ENCODE data around the gene NT5C3B.

Gene NT5C3B

DNA sequence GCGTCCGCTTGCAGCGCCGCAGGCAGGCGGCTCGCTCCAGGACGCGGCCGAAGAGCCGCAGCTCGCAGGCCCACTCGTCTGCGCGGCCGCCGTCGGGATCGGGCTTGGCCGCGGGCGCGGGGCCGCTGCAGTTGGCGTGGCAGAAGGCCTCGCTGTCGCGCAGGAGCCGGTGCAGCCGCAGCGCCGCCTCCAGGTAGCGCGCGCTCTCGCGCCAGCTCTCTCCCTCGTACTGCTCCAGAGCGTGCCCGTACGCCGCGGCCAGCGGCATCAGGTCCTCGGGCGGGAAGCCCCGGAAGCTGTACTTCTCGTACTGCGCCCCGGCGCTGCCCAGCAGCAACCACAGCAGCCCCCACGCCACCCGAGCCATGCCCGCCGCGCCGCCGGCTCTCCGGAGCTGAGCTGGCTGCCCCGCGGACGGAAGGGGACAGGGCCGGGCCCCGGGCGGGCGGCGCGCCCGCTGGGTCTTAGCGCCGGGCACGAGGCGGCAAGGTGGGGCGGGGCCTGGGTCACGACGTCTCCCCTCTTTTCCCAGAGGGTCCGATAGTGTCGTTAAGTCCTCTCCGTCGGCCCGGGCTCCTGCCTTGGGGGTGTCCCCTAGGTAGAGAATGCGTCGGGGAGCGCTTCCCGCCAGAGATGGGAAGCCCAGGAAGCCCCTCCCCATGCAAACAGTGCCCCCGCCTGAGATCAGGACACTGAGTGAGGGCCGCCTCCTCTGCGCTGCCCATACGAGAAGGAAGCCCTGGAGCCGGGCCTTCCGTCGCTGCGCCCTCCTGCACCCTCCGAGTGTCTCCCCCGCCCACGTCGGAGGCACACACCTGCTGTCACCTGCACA is 24.3 kb downstream of the NT5C3B start, which contains the start of gene P3H4:
TSS of gene P3H4 (minus strand) at position 401 of the 832 bp plus-strand sequence. CDS start at position 367, 34 bp downstream.
- Mint-ChIP-seq H3K4me1 (peaks cover 17% of the 10 kb centered on the region), H3K27me3 (peaks cover 50% of the 10 kb centered on the region), H3K4me3 (peak within 1 kb of the TSS; percentile 77), H3K36me3 (no peaks in the 10 kb centered on the region), H3K27ac (peak within 1 kb of the TSS; percentile 79), H3K9me3 (no peaks in the 10 kb centered on the region)
- DNase-seq: peak; percentile 83
- CTCF ChIA-PET: interaction anchor here (0.8 to 2.7 kb wide), 12 partner anchors 10 to 107 kb away, joined by 3 to 11 read pairs (median 4); partner anchors contain the start of genes ACLY, JUP and KLHL10

GRCh38 chr17:41810659-41811548 is 25.1 kb downstream of the NT5C3B start:
- Mint-ChIP-seq H3K4me3 (peak overlapping the region; percentile 57), H3K27me3 (peaks cover 50% of the 10 kb centered on the region), H3K36me3 (no peaks in the 10 kb centered on the region), H3K27ac (no peak overlapping the region), H3K9me3 (no peaks in the 10 kb centered on the region), H3K4me1 (peaks cover 17% of the 10 kb centered on the region)
- CTCF ChIA-PET: interaction anchor here (0.8 to 2.7 kb wide), 12 partner anchors 9 to 107 kb away, joined by 3 to 11 read pairs (median 4); partner anchors contain the start of genes ACLY, JUP and KLHL10
- no peak for DNase-seq

DNA sequence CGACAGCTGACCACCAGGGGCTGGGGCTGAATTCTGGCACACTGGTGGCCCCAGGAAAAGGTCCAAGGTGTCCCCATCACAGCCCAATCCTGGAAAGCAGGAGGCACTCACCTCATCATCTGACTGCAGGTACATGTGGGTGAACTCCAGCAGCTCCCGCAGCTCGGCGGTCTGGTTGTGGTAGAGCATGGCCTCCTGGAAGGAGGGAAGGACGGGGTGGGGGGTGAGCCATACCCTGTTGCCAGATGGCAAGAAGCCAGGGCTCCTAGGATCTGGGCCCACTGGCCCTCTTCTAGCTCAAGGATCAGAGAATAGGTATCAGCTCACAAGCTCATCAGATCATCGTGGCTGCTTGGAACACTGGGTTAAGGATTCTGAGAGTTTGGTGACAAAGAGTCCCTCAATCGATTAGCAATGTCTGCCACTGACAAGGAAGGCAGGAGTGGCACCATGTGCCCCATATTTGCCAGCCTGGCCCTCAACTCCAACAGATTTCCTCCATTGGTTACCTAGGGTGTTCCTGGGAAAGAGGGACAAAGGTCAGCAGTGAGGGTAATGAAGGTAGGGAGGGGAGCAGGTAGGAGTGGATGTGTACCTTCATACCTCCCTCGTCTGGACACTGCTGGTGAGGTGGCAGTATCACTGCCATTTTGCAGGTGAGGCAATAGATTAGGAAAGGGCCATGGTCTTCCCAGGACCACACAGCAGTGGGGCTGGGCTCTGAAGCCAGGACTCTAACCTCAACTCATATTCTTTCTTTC is 29.2 kb downstream of the NT5C3B start:
- Mint-ChIP-seq H3K9me3 (no peaks in the 10 kb centered on the region), H3K36me3 (no peaks in the 10 kb centered on the region), H3K27ac (no peak overlapping the region), H3K27me3 (peaks cover 32% of the 10 kb centered on the region), H3K4me3 (no peak overlapping the region), H3K4me1 (peaks cover 7% of the 10 kb centered on the region)
- DNase-seq: no peak
- CTCF ChIA-PET: interaction anchor here (1.9 kb wide), 1 partner anchor 70 kb away, joined by 5 read pairs; no protein-coding TSS in a partner anchor

DNA sequence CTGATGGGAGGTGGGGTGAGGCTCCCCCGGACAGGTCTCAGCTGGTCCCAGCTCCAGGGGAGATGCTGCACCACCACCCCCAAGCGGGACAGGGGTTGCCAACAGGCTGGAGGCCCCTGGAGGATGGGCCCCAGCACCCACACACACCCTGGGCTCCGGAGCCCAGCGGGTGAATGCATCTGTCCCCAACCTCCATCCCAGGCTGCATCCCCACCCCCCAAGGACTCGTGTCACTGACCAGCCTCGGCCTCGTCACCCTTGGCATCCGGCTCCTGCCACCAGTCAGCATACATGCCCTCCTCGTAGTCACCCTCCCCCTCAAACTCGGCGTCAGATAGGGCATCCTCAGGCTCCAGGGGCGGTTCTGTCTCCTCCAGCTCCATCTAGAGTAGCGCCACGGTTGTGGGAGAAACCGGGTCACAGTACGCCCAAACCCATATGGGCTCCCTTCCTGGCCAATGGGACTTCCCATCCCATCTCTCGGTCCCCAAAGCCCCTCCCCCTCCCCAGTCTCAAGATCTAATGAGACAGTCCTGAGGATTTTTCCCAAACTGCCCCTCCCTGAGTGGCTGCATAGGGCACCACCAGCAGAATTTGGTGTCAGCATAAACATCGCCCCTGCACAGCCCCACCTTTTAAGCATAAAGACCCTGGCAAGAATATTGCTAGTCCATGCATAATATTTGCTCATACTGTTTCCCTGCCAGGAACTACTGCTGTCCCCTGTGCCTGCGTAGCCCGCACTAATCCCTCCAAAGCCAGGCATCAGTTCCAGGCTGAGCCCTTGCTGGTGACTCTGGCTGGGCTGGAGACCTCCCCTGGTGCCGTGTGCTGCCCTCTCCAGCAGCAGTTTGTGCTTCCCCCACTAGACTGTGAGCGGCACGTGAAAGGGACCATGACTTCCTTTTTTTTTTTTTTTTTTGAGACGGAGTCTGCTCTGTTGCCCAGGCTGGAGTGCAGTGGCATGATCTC is 32.7 kb downstream of the NT5C3B start:
- no peak overlapping the region for H3K4me3 Mint-ChIP-seq
- CTCF ChIA-PET: interaction anchor here (3.0 to 5.0 kb wide), 3 partner anchors 14 to 67 kb away, joined by 27 to 55 read pairs (median 31); partner anchors contain the start of gene HAP1
- no peaks in the 10 kb centered on the region for H3K9me3 Mint-ChIP-seq
- peaks cover 11% of the 10 kb centered on the region for H3K4me1 Mint-ChIP-seq
- no peak for DNase-seq
- no peaks in the 10 kb centered on the region for H3K36me3 Mint-ChIP-seq
- H3K27me3 Mint-ChIP-seq: peaks cover 8% of the 10 kb centered on the region
- no peak overlapping the region for H3K27ac Mint-ChIP-seq

DNA sequence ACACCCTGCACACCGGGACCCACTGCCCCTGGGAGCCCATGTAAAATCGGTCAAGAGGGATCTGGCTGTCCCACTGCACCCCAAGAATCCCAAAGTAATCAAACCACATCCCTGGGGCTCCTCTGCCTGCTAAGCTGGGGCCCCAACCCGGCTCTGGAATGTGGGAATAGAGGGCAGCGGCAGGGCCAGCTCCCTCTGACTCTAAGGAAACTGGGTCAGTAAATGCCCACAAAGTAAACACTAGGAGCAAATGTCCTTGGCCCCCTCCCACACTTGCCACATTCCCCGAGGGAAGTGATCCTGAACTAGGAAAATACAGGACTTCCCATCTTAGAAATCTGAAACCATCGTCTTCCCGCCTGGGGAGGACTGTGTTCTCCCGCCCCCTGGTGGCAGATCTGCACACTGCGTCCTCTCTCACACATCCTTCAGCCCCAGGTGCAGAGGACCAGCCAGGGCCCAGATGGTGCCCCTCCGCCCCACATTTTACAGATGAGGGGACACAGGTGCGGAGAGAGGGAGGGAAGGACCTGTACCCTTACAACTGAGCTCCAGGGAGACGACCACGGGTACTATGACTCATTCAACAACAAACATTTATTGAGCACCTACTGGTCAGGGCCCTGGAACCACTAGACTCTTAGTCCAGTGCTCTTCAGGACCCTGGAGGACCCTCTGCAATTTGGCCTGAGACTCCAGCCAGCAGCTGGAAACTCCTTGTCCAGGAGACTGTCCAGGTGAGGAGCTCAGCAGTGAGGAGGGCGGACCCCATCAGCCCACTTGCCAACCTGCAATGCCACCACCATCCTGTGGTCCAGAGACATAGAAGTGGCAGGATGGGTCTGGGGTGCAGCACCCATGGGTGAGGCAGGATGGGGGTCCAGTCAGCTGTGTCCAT is 34.4 kb downstream of the NT5C3B start:
- CTCF ChIA-PET: interaction anchor here (0.6 to 5.0 kb wide), 12 partner anchors 9 to 216 kb away, joined by 3 to 55 read pairs (median 3); partner anchors contain the start of genes DNAJC7, HAP1 and P3H4
- Mint-ChIP-seq H3K27me3 (peaks cover 14% of the 10 kb centered on the region), H3K4me1 (peaks cover 11% of the 10 kb centered on the region), H3K27ac (no peak overlapping the region), H3K36me3 (no peaks in the 10 kb centered on the region), H3K9me3 (no peaks in the 10 kb centered on the region), H3K4me3 (no peak overlapping the region)
- peak; percentile 80 for DNase-seq

GRCh38 chr17:41800601-41801373 is 35.2 kb downstream of the NT5C3B start:
- DNase-seq: no peak
- Mint-ChIP-seq H3K9me3 (no peaks in the 10 kb centered on the region), H3K4me1 (peaks cover 11% of the 10 kb centered on the region), H3K27ac (no peak overlapping the region), H3K27me3 (peaks cover 21% of the 10 kb centered on the region), H3K4me3 (no peak overlapping the region), H3K36me3 (no peaks in the 10 kb centered on the region)
- CTCF ChIA-PET: interaction anchor here (0.6 to 5.0 kb wide), 10 partner anchors 10 to 159 kb away, joined by 3 to 55 read pairs (median 9); partner anchors contain the start of genes HAP1, JUP and P3H4

DNA sequence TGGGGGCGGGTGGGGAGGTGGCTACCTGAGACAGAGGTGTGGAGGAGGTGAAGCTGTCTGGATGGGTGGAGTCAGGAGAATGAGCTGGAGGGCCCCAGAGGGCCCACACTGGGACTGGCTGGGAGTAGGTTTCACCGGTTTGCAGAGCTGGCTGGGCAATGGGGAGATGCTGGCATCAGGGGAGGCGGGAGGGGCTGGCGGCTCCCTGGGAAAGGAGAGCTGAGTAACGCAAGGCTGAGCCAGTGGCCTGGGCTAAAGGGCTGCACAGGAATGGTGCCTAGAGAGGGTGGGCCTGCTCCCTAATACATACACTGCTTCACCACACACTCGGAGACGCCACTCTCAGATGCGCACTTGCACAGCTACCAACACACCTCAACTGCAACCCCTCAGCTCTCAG is 36.7 kb downstream of the NT5C3B start:
- Mint-ChIP-seq H3K4me3 (no peak overlapping the region), H3K9me3 (no peaks in the 10 kb centered on the region), H3K4me1 (peaks cover 11% of the 10 kb centered on the region), H3K27ac (no peak overlapping the region), H3K27me3 (peaks cover 25% of the 10 kb centered on the region), H3K36me3 (no peaks in the 10 kb centered on the region)
- CTCF ChIA-PET: interaction anchor here (3.0 to 5.0 kb wide), 3 partner anchors 14 to 63 kb away, joined by 14 to 55 read pairs (median 31); partner anchors contain the start of genes HAP1 and JUP
- DNase-seq: no peak

DNA sequence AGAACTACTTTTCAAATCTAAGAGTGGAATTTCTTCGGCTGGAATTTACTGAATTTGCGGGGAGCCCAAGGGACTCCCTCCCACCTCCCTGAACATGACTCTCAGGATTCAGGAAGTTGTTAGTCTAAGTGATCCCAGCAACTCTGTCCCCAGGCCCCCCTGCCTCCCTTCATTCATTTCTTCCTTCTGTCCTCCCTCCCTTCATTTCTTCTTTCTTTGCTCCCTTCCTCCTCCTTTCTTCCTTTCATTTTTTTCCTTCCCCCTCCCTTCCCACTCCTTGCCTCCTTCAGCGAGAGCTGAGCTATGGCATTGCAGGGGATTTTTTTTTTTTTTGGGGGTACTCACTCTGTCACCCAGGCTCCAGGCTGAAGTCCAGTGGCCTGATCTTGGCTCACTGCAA is 38.7 kb downstream of the NT5C3B start:
- Mint-ChIP-seq H3K4me1 (peaks cover 14% of the 10 kb centered on the region), H3K4me3 (no peak overlapping the region), H3K9me3 (no peaks in the 10 kb centered on the region), H3K27me3 (peaks cover 38% of the 10 kb centered on the region), H3K27ac (no peak overlapping the region), H3K36me3 (no peaks in the 10 kb centered on the region)
- CTCF ChIA-PET: interaction anchor here (0.6 kb wide), 1 partner anchor 24 kb away, joined by 3 read pairs; no protein-coding TSS in a partner anchor
- no peak for DNase-seq

DNA sequence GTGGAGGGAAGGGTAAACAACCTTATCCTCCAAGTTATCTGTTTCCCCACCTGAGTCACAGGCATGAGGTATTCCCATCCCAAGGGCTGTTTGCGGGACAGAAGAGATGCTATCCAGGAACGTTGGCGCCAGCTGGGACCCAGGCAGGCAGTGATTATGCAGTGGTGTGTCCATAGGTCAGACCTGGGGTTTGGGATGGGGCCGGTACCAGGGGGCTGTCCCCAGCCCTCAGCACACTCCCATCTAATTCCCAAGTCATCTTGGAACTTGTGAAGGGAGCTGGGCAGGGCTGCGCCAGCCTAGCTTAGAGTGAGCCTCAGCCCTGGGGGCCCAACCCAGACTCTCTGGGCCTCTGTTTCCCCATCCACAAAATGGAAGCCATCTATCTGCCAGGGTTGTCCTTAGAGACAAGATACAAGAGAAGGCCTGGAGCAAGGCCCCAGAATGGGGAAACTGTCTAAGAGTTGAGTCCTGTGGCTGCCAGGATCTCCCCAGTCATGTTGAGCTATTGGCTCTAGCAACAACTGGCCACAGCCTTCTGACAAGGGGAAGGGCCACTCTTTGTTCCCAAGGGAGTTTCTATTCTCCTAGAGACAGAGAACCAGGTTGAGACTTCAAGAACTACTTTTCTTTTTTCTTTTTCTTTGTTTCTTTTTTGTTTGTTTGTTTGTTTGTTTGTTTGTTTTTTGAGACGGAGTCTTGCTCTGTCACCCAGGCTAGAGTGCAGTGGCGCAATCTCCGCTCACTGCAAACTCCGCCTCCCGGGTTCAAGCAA is 39.7 kb downstream of the NT5C3B start:
- H3K4me3 Mint-ChIP-seq: no peak overlapping the region
- H3K9me3 Mint-ChIP-seq: no peaks in the 10 kb centered on the region
- peaks cover 38% of the 10 kb centered on the region for H3K27me3 Mint-ChIP-seq
- no peaks in the 10 kb centered on the region for H3K36me3 Mint-ChIP-seq
- H3K27ac Mint-ChIP-seq: no peak overlapping the region
- no peak for DNase-seq
- CTCF ChIA-PET: no interaction called here
- peaks cover 9% of the 10 kb centered on the region for H3K4me1 Mint-ChIP-seq

GRCh38 chr17:41794540-41794975 is 41.5 kb downstream of the NT5C3B start:
- Mint-ChIP-seq H3K27me3 (peaks cover 50% of the 10 kb centered on the region), H3K9me3 (no peaks in the 10 kb centered on the region), H3K4me3 (no peak overlapping the region), H3K36me3 (no peaks in the 10 kb centered on the region), H3K27ac (no peak overlapping the region), H3K4me1 (peaks cover 6% of the 10 kb centered on the region)
- CTCF ChIA-PET: no interaction called here
- no peak for DNase-seq

Measured in activated naive CD4-positive, alpha-beta T cell treated with anti-CD3 and anti-CD28 coated beads, Interleukin-2, amount 10 ng/mL, durations not matched to agents 7 days and 5 days (primary cell).